IMR-90 (cell line): Measurements from ENCODE around the gene ANKRD13B. TPM values are rescaled to one million over a fixed set of nuclear protein-coding genes. Genes with fewer than 3 reads are reported as not detected.

Source experiments
- ATAC-seq: fragments of 200-7000 bp; cut with Tn5 transposase; 2 replicates; pipeline ENCODE4 v1.9.1; 2020; ENCODE audit warnings: low read depth, mild to moderate bottlenecking, moderate library complexity
- BruUV-seq: library from RNA; stranded (reverse); fragments of 400-500 nt; replicated peaks from 2 replicates; lab custom pipeline; 2021; lab: Mats Ljungman, UMichigan
- CTCF ChIA-PET: fragments of 300-600 bp; formaldehyde crosslinking; extraction: SDS; loops from one replicate; lab custom pipeline; 2021; ENCODE audit warnings: antibody characterized with exemption; lab: Yijun Ruan, JAX
- POLR2A ChIA-PET: fragments of 300-600 bp; sonication (Branson Sonifier 250); formaldehyde crosslinking; loops from one replicate; lab custom pipeline; 2022; ENCODE audit warnings: antibody characterized with exemption; ENCODE audit not compliant: unreplicated experiment; lab: Charles Lee
- DNase-seq: peaks from one replicate; pipeline ENCODE4 v3.0.0; 2013
- H2AFZ ChIP-seq: replicated peaks from 2 replicates; pipeline ENCODE3; 2013; ENCODE audit warnings: low read length, mild to moderate bottlenecking; ENCODE audit not compliant: poor library complexity
- H2AK5ac ChIP-seq: 2 replicates; pipeline ENCODE4 v1.6.1; 2013; ENCODE audit warnings: low read depth, low read length, inconsistent platforms
- H2AK9ac ChIP-seq: replicated peaks from 2 replicates; pipeline ENCODE3; 2013; ENCODE audit warnings: mild to moderate bottlenecking, low read depth, low read length, moderate library complexity; ENCODE audit not compliant: poor library complexity
- H2BK120ac ChIP-seq: 2 replicates; pipeline ENCODE4 v1.6.1; 2013; ENCODE audit warnings: low read depth, low read length, inconsistent platforms
- H2BK15ac ChIP-seq: 3 replicates; pipeline ENCODE4 v1.6.1; 2013; ENCODE audit warnings: low read depth, low read length, inconsistent platforms
- H2BK20ac ChIP-seq: 2 replicates; pipeline ENCODE4 v1.6.1; 2013; ENCODE audit warnings: low read depth, mild to moderate bottlenecking, inconsistent platforms, low read length, moderate library complexity
- H2BK5ac ChIP-seq: 2 replicates; pipeline ENCODE4 v1.6.1; 2013; ENCODE audit warnings: mild to moderate bottlenecking, low read depth, low read length, inconsistent platforms; ENCODE audit not compliant: poor library complexity, severe bottlenecking
- H3K14ac ChIP-seq: replicated peaks from 2 replicates; pipeline ENCODE4 v1.6.1; 2013; ENCODE audit warnings: low read depth, low read length, inconsistent platforms
- H3K18ac ChIP-seq: 2 replicates; pipeline ENCODE4 v1.6.1; 2013; ENCODE audit warnings: low read depth, low read length, control low read depth
- H3K23ac ChIP-seq: 2 replicates; pipeline ENCODE4 v1.6.1; 2013; ENCODE audit warnings: low read depth, low read length, inconsistent platforms
- H3K27ac ChIP-seq: 2 replicates; pipeline ENCODE4 v1.5.1; 2013; ENCODE audit warnings: mild to moderate bottlenecking, control low read depth, low read length; ENCODE audit not compliant: insufficient read depth
- H3K27me3 ChIP-seq: 2 replicates; pipeline ENCODE4 v1.6.1; 2013; ENCODE audit warnings: low read length; ENCODE audit not compliant: control insufficient read depth, insufficient read depth
- H3K36me3 ChIP-seq: 2 replicates; pipeline ENCODE4 v1.6.1; 2013; ENCODE audit warnings: low read length, mixed read lengths; ENCODE audit not compliant: control insufficient read depth, insufficient read depth
- H3K4ac ChIP-seq: 2 replicates; pipeline ENCODE4 v1.6.1; 2013; ENCODE audit warnings: low read depth, low read length, inconsistent platforms
- H3K4me1 ChIP-seq: 2 replicates; pipeline ENCODE4 v1.6.1; 2013; ENCODE audit warnings: low read length, mixed read lengths; ENCODE audit not compliant: control insufficient read depth, insufficient read depth
- H3K4me2 ChIP-seq: 2 replicates; pipeline ENCODE4 v1.6.1; 2013; ENCODE audit warnings: low read depth, mild to moderate bottlenecking, control low read depth, low read length, moderate library complexity
- H3K4me3 ChIP-seq: 2 replicates; pipeline ENCODE4 v1.5.1; 2013; ENCODE audit warnings: low read depth, mild to moderate bottlenecking, control low read depth, low read length, moderate library complexity; ENCODE audit not compliant: insufficient read depth
- H3K56ac ChIP-seq: 2 replicates; pipeline ENCODE4 v1.6.1; 2013; ENCODE audit warnings: low read length, inconsistent platforms; ENCODE audit not compliant: insufficient read depth; ENCODE audit errors: extremely low read depth
- H3K79me1 ChIP-seq, 2 experiments: 2 replicates each; pipeline ENCODE4 v1.6.1; 2013; ENCODE audit warnings: low read length in 2 of 2, inconsistent platforms in 1 of 2, low read depth in 1 of 2
- H3K9ac ChIP-seq: 2 replicates; pipeline ENCODE4 v1.6.1; 2013; ENCODE audit warnings: low read depth, low read length, control low read depth
- H3K9me1 ChIP-seq: 2 replicates; pipeline ENCODE4 v1.6.1; 2013; ENCODE audit warnings: low read length, inconsistent platforms; ENCODE audit not compliant: insufficient read depth
- H3K9me3 ChIP-seq: 2 replicates; pipeline ENCODE4 v1.6.1; 2013; ENCODE audit warnings: low read length; ENCODE audit not compliant: control insufficient read depth, insufficient read depth
- H4K20me1 ChIP-seq: 2 replicates; pipeline ENCODE4 v1.6.1; 2013; ENCODE audit warnings: low read length, inconsistent platforms; ENCODE audit not compliant: insufficient read depth
- H4K5ac ChIP-seq: 2 replicates; pipeline ENCODE4 v1.6.1; 2013; ENCODE audit warnings: mild to moderate bottlenecking, low read depth, low read length, control low read depth
- H4K8ac ChIP-seq, 2 experiments: 2 replicates each; pipeline ENCODE4 v1.6.1; 2013; ENCODE audit warnings: low read depth in 2 of 2, low read length in 2 of 2, control low read depth in 1 of 2, inconsistent platforms in 1 of 2
- H4K91ac ChIP-seq: 2 replicates; pipeline ENCODE4 v1.6.1; 2013; ENCODE audit warnings: low read depth, low read length, inconsistent platforms; ENCODE audit not compliant: insufficient read depth
- MAZ ChIP-seq: IDR thresholded peaks from 2 replicates; pipeline ENCODE4 v1.6.1; 2012; ENCODE audit warnings: low read depth, mild to moderate bottlenecking, low read length, improper control_type of control experiment, moderate library complexity, borderline replicate concordance
- WGBS, 2 experiments: methylation state at CpG; one replicate each; pipeline versions ENCODE4 v1.1.5 to v1.1.7; 2013; ENCODE audit warnings: missing lambda C conversion rate in 2 of 2; ENCODE audit not compliant: insufficient read length in 1 of 2; ENCODE audit errors: extremely low coverage in 2 of 2; 5-methylcytosine and 5-hydroxymethylcytosine counted together
- dilution Hi-C: fragments of 300-500 bp; cut with HindIII; formaldehyde crosslinking; loops from one replicate; pipeline ENCODE4 v1.14.3; 2018; ENCODE audit warnings: low sequenced_read_pairs; ENCODE audit not compliant: unreplicated experiment
- in situ Hi-C: fragments of 300-500 bp; cut with MboI; formaldehyde crosslinking; loops from 3 replicates; pipeline ENCODE4 v1.14.3; 2019; ENCODE audit warnings: low sequenced_read_pairs, inconsistent platforms, mixed read lengths
- intact Hi-C: fragments of 100-400 bp; cut with micrococcal nuclease; formaldehyde crosslinking; loops from 2 replicates; pipeline ENCODE4 v1.10.0; 2022
- polyA plus RNA-seq, 3 experiments: library from polyadenylated mRNA; depleted of rRNA; stranded (reverse); fragments of >200 nt; gene quantifications; 2 replicates each; pipeline ENCODE4 v1.2.3, GENCODE V29; 2012; ENCODE audit warnings: low replicate concordance in 1 of 3
- total RNA-seq: library from RNA; depleted of rRNA; stranded (reverse); fragments of >200 nt; gene quantifications from 2 replicates; pipeline ENCODE4 v1.2.3, GENCODE V29; 2012
- TF ChIP-seq, protein P1 (sequence below): fragments of 150-350 bp; IDR thresholded peaks from 2 replicates; pipeline ENCODE4 v1.6.1; 2017; ENCODE audit warnings: mild to moderate bottlenecking, antibody characterized with exemption, low read length, low read depth

Gene ANKRD13B
- total and polyA plus RNA-seq, 2 of the 4 experiments (the other 2 are of a cell fraction): 0.90 to 4.0 TPM

DNA sequence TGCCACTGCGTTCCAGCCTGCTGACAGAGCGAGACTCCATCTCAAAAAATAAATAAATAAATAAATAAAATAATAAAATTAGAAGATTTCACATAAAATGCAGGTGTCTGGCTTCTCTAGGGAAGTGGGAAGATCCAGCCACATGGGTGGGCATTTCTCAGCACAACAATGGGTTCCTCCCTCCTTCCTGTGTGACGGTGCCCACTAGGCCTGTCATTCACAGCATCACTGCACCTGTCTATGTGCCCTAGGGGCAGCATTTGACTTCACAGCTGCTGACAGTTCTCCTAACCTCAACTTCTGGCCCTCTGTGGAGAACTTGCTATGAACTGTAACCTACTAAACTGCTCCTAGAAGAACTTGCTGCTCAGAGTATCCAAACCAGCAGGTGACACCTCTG, 29.1 kb upstream of the ANKRD13B start:
- Histone ChIP-seq H4K20me1 (no peaks in the 10 kb centered on the region), H3K79me1 (peaks cover 2 to 13% of the 10 kb centered on the region in 2 experiments; a peak in 3 of 4 replicates), H2BK120ac (no peak overlapping the region), H3K36me3 (peaks cover 7% of the 10 kb centered on the region; the same call in 1 of the 2 replicates), H3K4me1 (no peaks in the 10 kb centered on the region; the same call in 1 of the 2 replicates), H2BK5ac (no peak overlapping the region), H2BK15ac (no peak overlapping the region), H2BK20ac (no peak overlapping the region), H3K4me3 (no peak overlapping the region), H3K9me1 (peaks cover 2% of the 10 kb centered on the region; the same call in 1 of the 2 replicates), H4K5ac (no peak overlapping the region), H3K23ac (no peak overlapping the region), H3K27ac (no peak overlapping the region), H3K56ac (no peak overlapping the region), H2AK9ac (no peak overlapping the region), H2AK5ac (no peak overlapping the region), H3K4me2 (no peak overlapping the region), H4K91ac (no peak overlapping the region), H3K4ac (no peak overlapping the region), H2AFZ (no peak overlapping the region), H3K9ac (no peak overlapping the region), H3K18ac (no peak overlapping the region), H3K9me3 (no peaks in the 10 kb centered on the region), H4K8ac (no peak overlapping the region), H3K14ac (no peak overlapping the region), H3K27me3 (no peaks in the 10 kb centered on the region)
- POLR2A ChIA-PET: no interaction called here
- CTCF ChIA-PET: no interaction called here
- intact Hi-C loops (loop anchor here (10.0 kb wide), 1 partner anchor 419 kb away; no protein-coding TSS in a partner anchor), in situ Hi-C loops (no loop called here), dilution Hi-C loops (no loop called here)
- ATAC-seq: no peak
- no CpG with 5 or more reads among the region's 3 CpGs for WGBS, 2 experiments
- DNase-seq: no peak
- TF ChIP-seq MAZ: no peak
- TF ChIP-seq, protein P1, sequence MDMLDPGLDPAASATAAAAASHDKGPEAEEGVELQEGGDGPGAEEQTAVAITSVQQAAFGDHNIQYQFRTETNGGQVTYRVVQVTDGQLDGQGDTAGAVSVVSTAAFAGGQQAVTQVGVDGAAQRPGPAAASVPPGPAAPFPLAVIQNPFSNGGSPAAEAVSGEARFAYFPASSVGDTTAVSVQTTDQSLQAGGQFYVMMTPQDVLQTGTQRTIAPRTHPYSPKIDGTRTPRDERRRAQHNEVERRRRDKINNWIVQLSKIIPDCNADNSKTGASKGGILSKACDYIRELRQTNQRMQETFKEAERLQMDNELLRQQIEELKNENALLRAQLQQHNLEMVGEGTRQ: no peak
- no TSS peak for BruUV-seq
